ENCODE data around the gene GAN. TPM values are rescaled to one million over a fixed set of nuclear protein-coding genes. Genes with fewer than 3 reads are reported as not detected.

Gene GAN
- total and polyA plus RNA-seq, 2 experiments from 2014 or later, result 1.6 to 5.7 TPM

GRCh38 chr16:81413245-81413990 is 98.7 kb downstream of the GAN start:
- no peak overlapping the region for H3K4me2 ChIP-seq (ENCODE audit: unreplicated experiment)
- H4K20me1 ChIP-seq (ENCODE audit: insufficient read depth), result no peaks in the 10 kb centered on the region
- H3K4me1 ChIP-seq (ENCODE audit: insufficient read depth), result no peaks in the 10 kb centered on the region
- H3K36me3 ChIP-seq (ENCODE audit: low read depth), result no peaks in the 10 kb centered on the region
- H3K9me3 ChIP-seq (ENCODE audit: low read depth), result no peaks in the 10 kb centered on the region
- no peak for DNase-seq
- no peak overlapping the region for H3K27ac ChIP-seq
- no peak overlapping the region for H3K9ac ChIP-seq
- no peaks in the 10 kb centered on the region for H3K9me2 ChIP-seq (ENCODE audit: insufficient read depth)
- H3K79me2 ChIP-seq (ENCODE audit: insufficient read depth), result no peaks in the 10 kb centered on the region
- in situ Hi-C loops (cut with MboI), result no loop called here
- H3F3A ChIP-seq (ENCODE audit: insufficient read depth), result no peaks in the 10 kb centered on the region
- no peaks in the 10 kb centered on the region for H3K27me3 ChIP-seq (replicated peaks; ENCODE audit: insufficient read depth)
- WGBS, 2 experiments (ENCODE audit: low coverage in 1 of 2, low lambda C conversion rate in 2 of 2, missing lambda C conversion rate in 2 of 2), result 75% methylated on average over 11 of the region's 11 CpGs
- H2AFZ ChIP-seq, result no peak overlapping the region
- no peak for TF ChIP-seq EZH2phosphoT487 (IDR thresholded peaks at IDR 0.05; ENCODE audit: insufficient read depth, low read depth)
- H3K4me3 ChIP-seq, result no peak overlapping the region

DNA sequence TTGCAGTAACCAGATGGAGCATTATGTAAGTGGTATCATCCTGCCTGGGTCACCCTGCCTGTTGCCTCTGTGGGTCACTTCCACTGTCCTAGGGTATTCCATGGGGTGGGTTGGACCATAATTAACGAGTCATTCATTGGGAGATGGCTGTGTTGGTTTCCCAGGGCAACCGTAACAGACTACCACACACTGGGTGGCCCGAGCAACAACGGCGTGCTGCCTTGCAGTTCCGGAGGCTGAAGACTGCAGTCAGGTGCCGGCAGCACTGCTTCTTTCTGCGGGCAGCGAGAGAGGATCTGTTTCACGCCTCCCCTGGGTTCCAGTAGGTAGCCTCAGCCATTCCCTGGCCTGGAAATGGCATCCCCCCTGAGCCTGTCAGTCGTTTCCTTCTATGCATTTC is 101.0 kb downstream of the GAN start:
- TF ChIP-seq EZH2 (IDR thresholded peaks at IDR 0.05; ENCODE audit: insufficient read depth, poor library complexity, severe bottlenecking) (no peak), EZH2phosphoT487 (IDR thresholded peaks at IDR 0.05; ENCODE audit: insufficient read depth, low read depth) (no peak)
- Histone ChIP-seq H3K4me3 (no peak overlapping the region), H3K4me1 (ENCODE audit: insufficient read depth) (no peaks in the 10 kb centered on the region), H2AFZ (no peak overlapping the region), H3K27ac (no peak overlapping the region), H3K9ac (no peak overlapping the region), H3K36me3 (ENCODE audit: low read depth) (no peaks in the 10 kb centered on the region), H3K27me3 (replicated peaks; ENCODE audit: insufficient read depth) (no peaks in the 10 kb centered on the region), H3F3A (ENCODE audit: insufficient read depth) (no peaks in the 10 kb centered on the region), H3K4me2 (ENCODE audit: unreplicated experiment) (no peak overlapping the region), H3K79me2 (ENCODE audit: insufficient read depth) (no peaks in the 10 kb centered on the region), H3K9me3 (ENCODE audit: low read depth) (no peaks in the 10 kb centered on the region), H3K9me2 (ENCODE audit: insufficient read depth) (no peaks in the 10 kb centered on the region), H4K20me1 (ENCODE audit: insufficient read depth) (no peaks in the 10 kb centered on the region)
- no peak for DNase-seq
- in situ Hi-C loops (cut with MboI), result no loop called here
- 86% methylated on average over 11 of the region's 11 CpGs for WGBS, 2 experiments (ENCODE audit: low coverage in 1 of 2, low lambda C conversion rate in 2 of 2, missing lambda C conversion rate in 2 of 2)

DNA sequence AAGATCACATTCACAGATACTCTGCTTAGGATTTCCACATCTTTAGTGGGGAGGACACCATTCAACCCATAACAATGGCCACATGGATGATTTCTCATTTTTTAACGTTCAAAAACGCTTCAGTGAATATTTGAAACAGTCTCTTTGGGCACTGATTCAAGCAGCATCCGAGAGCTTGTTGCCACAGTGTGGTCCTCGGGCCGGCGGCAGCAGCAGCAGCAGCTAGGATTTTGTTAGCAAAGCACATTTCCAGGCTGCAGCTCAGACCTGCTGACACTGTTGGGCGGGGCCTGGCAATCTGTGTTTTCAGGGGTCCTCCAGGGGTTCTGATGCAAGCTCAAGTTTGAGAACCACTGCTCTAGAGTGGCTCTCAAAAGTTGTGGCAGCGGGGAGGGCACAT is 102.0 kb downstream of the GAN start:
- no peak overlapping the region for H3K4me3 ChIP-seq
- 38 to 50% methylated on average over 8 of the region's 8 CpGs for WGBS, 2 experiments (ENCODE audit: low coverage in 1 of 2, low lambda C conversion rate in 2 of 2, missing lambda C conversion rate in 2 of 2)
- H2AFZ ChIP-seq, result no peak overlapping the region
- H3K9me2 ChIP-seq (ENCODE audit: insufficient read depth), result no peaks in the 10 kb centered on the region
- no peak overlapping the region for H3K4me2 ChIP-seq (ENCODE audit: unreplicated experiment)
- no peak overlapping the region for H3K27ac ChIP-seq
- no peaks in the 10 kb centered on the region for H4K20me1 ChIP-seq (ENCODE audit: insufficient read depth)
- no peak for TF ChIP-seq EZH2phosphoT487 (IDR thresholded peaks at IDR 0.05; ENCODE audit: insufficient read depth, low read depth)
- no peak for TF ChIP-seq EZH2 (IDR thresholded peaks at IDR 0.05; ENCODE audit: insufficient read depth, poor library complexity, severe bottlenecking)
- no peak overlapping the region for H3K9ac ChIP-seq
- in situ Hi-C loops (cut with MboI), result no loop called here
- no peaks in the 10 kb centered on the region for H3F3A ChIP-seq (ENCODE audit: insufficient read depth)
- no peak for DNase-seq
- H3K27me3 ChIP-seq (replicated peaks; ENCODE audit: insufficient read depth), result no peaks in the 10 kb centered on the region
- H3K4me1 ChIP-seq (ENCODE audit: insufficient read depth), result no peaks in the 10 kb centered on the region
- H3K9me3 ChIP-seq (ENCODE audit: low read depth), result no peaks in the 10 kb centered on the region
- no peaks in the 10 kb centered on the region for H3K36me3 ChIP-seq (ENCODE audit: low read depth)
- no peaks in the 10 kb centered on the region for H3K79me2 ChIP-seq (ENCODE audit: insufficient read depth)

- in situ Hi-C loops (cut with MboI), result no loop called here
- Histone ChIP-seq H3K27ac (no peak overlapping the region), H3K79me2 (ENCODE audit: insufficient read depth) (no peaks in the 10 kb centered on the region), H3K9ac (no peak overlapping the region), H3K27me3 (replicated peaks; ENCODE audit: insufficient read depth) (no peaks in the 10 kb centered on the region), H3K4me3 (no peak overlapping the region), H3K9me3 (ENCODE audit: low read depth) (no peaks in the 10 kb centered on the region), H3K4me1 (ENCODE audit: insufficient read depth) (no peaks in the 10 kb centered on the region), H3K4me2 (ENCODE audit: unreplicated experiment) (no peak overlapping the region), H2AFZ (no peak overlapping the region), H3K9me2 (ENCODE audit: insufficient read depth) (no peaks in the 10 kb centered on the region), H4K20me1 (ENCODE audit: insufficient read depth) (no peaks in the 10 kb centered on the region), H3K36me3 (ENCODE audit: low read depth) (no peaks in the 10 kb centered on the region), H3F3A (ENCODE audit: insufficient read depth) (no peaks in the 10 kb centered on the region)
- TF ChIP-seq EZH2 (IDR thresholded peaks at IDR 0.05; ENCODE audit: insufficient read depth, poor library complexity, severe bottlenecking) (no peak), EZH2phosphoT487 (IDR thresholded peaks at IDR 0.05; ENCODE audit: insufficient read depth, low read depth) (no peak)
- no peak for DNase-seq
- 62 to 65% methylated on average over 4 to 5 of the region's 5 CpGs for WGBS, 2 experiments (ENCODE audit: low coverage in 1 of 2, low lambda C conversion rate in 2 of 2, missing lambda C conversion rate in 2 of 2)
These were observed 102.4 kb downstream of the GAN start for GRCh38 chr16:81417210-81417609.

Measured in GM23248 (cell line).